ENCODE measurements around the gene BEAN1. TPM values are rescaled to one million over a fixed set of nuclear protein-coding genes. Genes with fewer than 3 reads are reported as not detected.

The BEAN1 gene
- total RNA-seq, 1 experiment from 2014 or later, result 0.61 TPM

DNA sequence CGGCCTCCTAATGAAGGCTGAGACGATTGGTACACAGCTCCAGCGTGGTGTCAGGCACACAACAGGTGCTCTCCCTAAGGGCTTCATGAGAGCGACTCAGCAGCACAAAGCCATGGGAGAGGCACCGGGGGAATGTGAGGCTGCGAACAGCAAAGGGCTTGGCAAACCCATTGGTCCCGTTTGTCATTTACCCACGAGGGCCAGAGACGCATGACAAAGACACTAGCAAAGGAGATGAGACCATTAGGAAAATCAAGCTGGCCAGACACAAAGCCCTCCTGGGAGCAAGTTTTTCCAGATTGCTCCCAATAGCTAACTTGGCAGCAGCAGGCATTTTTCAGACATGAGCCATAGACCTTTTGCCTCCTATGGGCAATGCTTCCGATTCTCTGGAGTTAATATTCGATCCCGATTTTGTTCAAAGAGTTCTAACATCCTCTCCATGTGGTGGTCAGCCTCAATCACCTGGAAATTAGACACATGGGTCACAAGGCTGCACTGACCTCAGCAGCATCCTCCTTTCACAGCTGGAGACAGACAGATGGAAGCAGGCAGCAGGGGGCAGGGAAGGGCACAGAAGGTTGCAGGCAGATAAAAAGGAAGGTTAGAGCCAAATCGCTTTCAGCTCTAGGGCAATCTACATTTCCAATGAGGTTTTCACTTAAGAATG is 84.6 kb downstream of the BEAN1 start (continued):
- no peak for TF ChIP-seq EZH2phosphoT487 (IDR thresholded peaks at IDR 0.05; ENCODE audit: borderline replicate concordance)
- no peak for TF ChIP-seq ZNF274 (IDR thresholded peaks at IDR 0.05; ENCODE audit: low read depth, low read length)
- TF ChIP-seq POLR2AphosphoS5 (IDR thresholded peaks at IDR 0.05; ENCODE audit: low read depth, low read length), result 0 out of 2 replicates have a peak, but pooled peaks have one; percentile 22
- peak; percentile 100 for TF ChIP-seq SRF (IDR thresholded peaks at IDR 0.05; ENCODE audit: low read depth)

DNA sequence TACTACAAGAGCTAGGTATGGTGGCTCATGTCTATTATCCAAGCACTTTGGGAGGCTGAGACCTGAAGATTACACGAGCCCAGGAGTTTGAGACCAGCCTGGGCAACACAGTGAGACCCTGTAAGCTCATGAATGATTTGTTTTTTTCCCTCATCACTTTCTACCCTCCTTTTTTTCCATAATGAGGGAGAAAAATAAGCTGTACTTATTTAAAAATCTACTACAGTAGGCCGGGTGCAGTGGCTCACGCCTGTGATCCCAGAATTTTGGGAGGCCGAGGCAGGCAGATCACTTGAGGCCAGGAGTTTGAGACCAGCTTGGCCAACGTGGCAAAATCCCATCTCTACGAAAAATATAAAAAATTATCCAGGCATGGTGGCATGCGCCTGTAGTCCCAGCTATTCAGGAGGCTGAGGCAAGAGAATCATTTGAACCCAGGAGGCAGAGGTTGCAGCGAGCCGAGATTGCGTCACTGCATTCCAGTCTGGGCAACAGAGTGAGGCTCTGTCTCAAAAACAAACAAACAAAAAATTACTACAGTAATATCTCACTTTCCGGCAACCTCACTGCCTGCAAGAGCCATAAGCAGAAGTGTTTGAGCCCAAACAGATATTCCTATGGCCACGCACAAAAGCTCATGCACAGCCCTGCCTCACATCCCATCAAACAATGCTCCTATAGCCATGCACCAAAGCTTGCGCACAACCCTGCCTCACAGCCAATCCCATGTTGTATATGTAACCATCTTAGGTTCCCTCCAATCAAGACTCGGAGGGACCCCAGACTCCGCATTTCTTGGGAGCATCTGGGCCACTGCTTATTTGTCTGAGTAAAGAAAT is 85.4 kb downstream of the BEAN1 start:
- ATAC-seq, result no peak
- Histone ChIP-seq H3K79me2 (ENCODE audit: insufficient read depth, low read length) (no peaks in the 10 kb centered on the region), H3K4me3 (replicated peaks in 1 of 2; ENCODE audit: low read depth in 1 of 2, low read length in 2 of 2) (peak overlapping the region in 1 of 2 experiments; percentile 37; a peak in 2 of 4 replicates), H3K4me2 (ENCODE audit: low read length) (peak overlapping the region; percentile 80), H3K9ac (ENCODE audit: low read length) (peak overlapping the region; percentile 42), H3K27ac (ENCODE audit: low read depth, low read length) (peak overlapping the region; percentile 63), H2AFZ (ENCODE audit: low read depth, low read length, poor library complexity, severe bottlenecking) (no peak overlapping the region), H4K20me1 (ENCODE audit: insufficient read depth) (no peaks in the 10 kb centered on the region; the same call in 1 of the 2 replicates), H3K9me2 (ENCODE audit: insufficient read depth) (no peaks in the 10 kb centered on the region), H3K9me3 (ENCODE audit: control insufficient read depth in 1 of 2, insufficient read depth in 1 of 2, low read depth in 1 of 2, low read length in 2 of 2) (no peaks in the 10 kb centered on the region), H3K27me3 (ENCODE audit: insufficient read depth, low read length) (no peaks in the 10 kb centered on the region), H3K4me1 (ENCODE audit: control insufficient read depth in 1 of 2, insufficient read depth in 2 of 2, low read length in 2 of 2) (peaks cover 50 to 70% of the 10 kb centered on the region in 2 experiments), H3K36me3 (ENCODE audit: control insufficient read depth in 1 of 2, insufficient read depth in 2 of 2, low read length in 2 of 2) (no peaks in the 10 kb centered on the region)
- ChIA-PET CTCF (interaction anchor here (0.9 to 1.5 kb wide), 4 partner anchors 36 to 106 kb away, joined by 3 to 15 read pairs (median 4); no protein-coding TSS in a partner anchor), RAD21 (ENCODE audit: low non-redundant PET in 1 of 2, low total read pairs in 2 of 2, uncharacterized antibody in 2 of 2, unreplicated experiment in 2 of 2) (interaction anchor here (1.1 to 1.2 kb wide), 2 partner anchors 104 to 106 kb away, joined by 3 to 5 read pairs; no protein-coding TSS in a partner anchor), POLR2A (interaction anchor here (0.5 to 1.3 kb wide), 2 partner anchors 10 to 145 kb away, joined by 4 read pairs; no protein-coding TSS in a partner anchor)
- BruUV-seq (replicated peaks), result no TSS peak
- TF ChIP-seq ZBTB33 (IDR thresholded peaks at IDR 0.05; ENCODE audit: extremely low read depth, insufficient replicate concordance, low read length), result no peak
- peak; percentile 69 for TF ChIP-seq CEBPB (IDR thresholded peaks at IDR 0.05; ENCODE audit: low read depth)
- intact Hi-C loops (cut with micrococcal nuclease), result no loop called here
- no peak for DNase-seq (ENCODE audit: low read depth, low spot score)

Measured in HCT116 (cell line).